HFFc6 (cell line): Measurements from ENCODE around the gene GPR17. TPM values are rescaled to one million over a fixed set of nuclear protein-coding genes. Genes with fewer than 3 reads are reported as not detected.

Experiments
- DNase-seq: peaks from one replicate; pipeline ENCODE4 v3.0.0-alpha.2; 2018
- H3K27ac Mint-ChIP-seq: 2 replicates; pipeline ENCODE4 v1.8.0; 2020; ENCODE audit warnings: mild to moderate bottlenecking, mixed read lengths
- H3K27me3 Mint-ChIP-seq: 2 replicates; pipeline ENCODE4 v1.8.0; 2021; ENCODE audit warnings: mild to moderate bottlenecking, moderate library complexity, mixed read lengths; ENCODE audit not compliant: insufficient read depth
- H3K36me3 Mint-ChIP-seq: 2 replicates; pipeline ENCODE4 v1.8.0; 2021; ENCODE audit warnings: low read depth, mixed read lengths
- H3K4me1 Mint-ChIP-seq: 2 replicates; pipeline ENCODE4 v1.8.0; 2020; ENCODE audit warnings: low read depth, mixed read lengths
- H3K4me3 Mint-ChIP-seq: 2 replicates; pipeline ENCODE4 v1.8.0; 2020; ENCODE audit warnings: mild to moderate bottlenecking, moderate library complexity, mixed read lengths
- H3K9me3 Mint-ChIP-seq: 2 replicates; pipeline ENCODE4 v1.8.0; 2020; ENCODE audit warnings: mild to moderate bottlenecking, mixed read lengths
- CTCF ChIP-seq: fragments of 200-600 bp; sonication (generic); IDR thresholded peaks from 2 replicates; pipeline ENCODE4 v1.5.0; 2021; ENCODE audit warnings: antibody characterized with exemption, mild to moderate bottlenecking
- total RNA-seq, 6 experiments: library from RNA; stranded (reverse); fragmentation: NEBNext Ultra II Directional; extraction: Animal tissue kit (Norgen Biotek cat#: 25700); gene quantifications; 2 replicates in 1 of 6; 3 replicates in 5 of 6; pipeline ENCODE4 v1.2.3, GENCODE V29; 2021

GPR17 gene
- total RNA-seq, 6 experiments from 2014 or later = not detected

GRCh38 chr2:127619203-127619590, 26.8 kb upstream of the GPR17 start:
- DNase-seq = no peak
- no peaks in the 10 kb centered on the region for H3K9me3 Mint-ChIP-seq
- no peak overlapping the region for H3K27ac Mint-ChIP-seq
- no peak overlapping the region for H3K4me3 Mint-ChIP-seq
- H3K27me3 Mint-ChIP-seq = peaks cover 3% of the 10 kb centered on the region
- H3K36me3 Mint-ChIP-seq = peaks cover 9% of the 10 kb centered on the region; the same call in 1 of the 2 replicates
- no peak for TF ChIP-seq CTCF
- H3K4me1 Mint-ChIP-seq = peaks cover 79% of the 10 kb centered on the region

GRCh38 chr2:127619877-127620705, 25.9 kb upstream of the GPR17 start:
- DNase-seq = no peak
- H3K9me3 Mint-ChIP-seq = no peaks in the 10 kb centered on the region
- TF ChIP-seq CTCF = no peak
- H3K4me1 Mint-ChIP-seq = peaks cover 75% of the 10 kb centered on the region
- no peak overlapping the region for H3K27ac Mint-ChIP-seq
- no peak overlapping the region for H3K4me3 Mint-ChIP-seq
- peaks cover 9% of the 10 kb centered on the region; the same call in 1 of the 2 replicates for H3K36me3 Mint-ChIP-seq
- H3K27me3 Mint-ChIP-seq = peaks cover under 1% of the 10 kb centered on the region

- TF ChIP-seq CTCF = no peak
- DNase-seq = no peak
- no peak overlapping the region for H3K27ac Mint-ChIP-seq
- no peaks in the 10 kb centered on the region for H3K9me3 Mint-ChIP-seq
- peaks cover 67% of the 10 kb centered on the region for H3K4me1 Mint-ChIP-seq
- H3K4me3 Mint-ChIP-seq = no peak overlapping the region
- peaks cover under 1% of the 10 kb centered on the region; the same call in 1 of the 2 replicates for H3K27me3 Mint-ChIP-seq
- H3K36me3 Mint-ChIP-seq = peaks cover 9% of the 10 kb centered on the region; the same call in 1 of the 2 replicates
These were observed 25.1 kb upstream of the GPR17 start for GRCh38 chr2:127620866-127621265.

- Mint-ChIP-seq H3K36me3 (peaks cover 9% of the 10 kb centered on the region; the same call in 1 of the 2 replicates), H3K27ac (no peak overlapping the region), H3K4me3 (no peak overlapping the region), H3K9me3 (no peaks in the 10 kb centered on the region), H3K4me1 (peaks cover 56% of the 10 kb centered on the region), H3K27me3 (peaks cover 1% of the 10 kb centered on the region; the same call in 1 of the 2 replicates)
- TF ChIP-seq CTCF = no peak
- DNase-seq = no peak
These were observed 23.9 kb upstream of the GPR17 start for GRCh38 chr2:127621981-127622431.

GRCh38 chr2:127622561-127623387, 23.2 kb upstream of the GPR17 start:
- no peak overlapping the region for H3K27ac Mint-ChIP-seq
- H3K36me3 Mint-ChIP-seq = peaks cover 9% of the 10 kb centered on the region; the same call in 1 of the 2 replicates
- H3K4me1 Mint-ChIP-seq = peaks cover 48% of the 10 kb centered on the region
- no peak overlapping the region for H3K4me3 Mint-ChIP-seq
- no peak for DNase-seq
- no peak for TF ChIP-seq CTCF
- H3K27me3 Mint-ChIP-seq = peaks cover 1% of the 10 kb centered on the region
- no peaks in the 10 kb centered on the region for H3K9me3 Mint-ChIP-seq
